ENCODE results near the gene PCTP.
A peak's percentile ranks its signal among the peaks of the same experiment; 100 is the strongest.

The PCTP gene

GRCh38 chr17:55756689-55757088, 5.8 kb downstream of the PCTP start:
- Histone ChIP-seq H3K27ac (ENCODE audit: low read depth, low read length) (no peak overlapping the region), H3K27me3 (ENCODE audit: insufficient read depth, low read length) (no peaks in the 10 kb centered on the region), H3K4me1 (ENCODE audit: control insufficient read depth, insufficient read depth, low read length, unreplicated experiment) (peaks cover 9% of the 10 kb centered on the region), H2AFZ (ENCODE audit: low read length, unreplicated experiment) (no peak overlapping the region), H3K4me3 (ENCODE audit: low read depth, low read length) (no peak overlapping the region), H3K36me3 (ENCODE audit: insufficient read depth, low read length) (peaks cover 12% of the 10 kb centered on the region), H3K79me2 (ENCODE audit: control insufficient read depth, insufficient read depth, low read length, unreplicated experiment) (peaks cover 68% of the 10 kb centered on the region)

- Histone ChIP-seq H2AFZ (ENCODE audit: low read length, unreplicated experiment) (no peak overlapping the region), H3K27me3 (ENCODE audit: insufficient read depth, low read length) (no peaks in the 10 kb centered on the region), H3K27ac (ENCODE audit: low read depth, low read length) (no peak overlapping the region), H3K4me3 (ENCODE audit: low read depth, low read length) (no peak overlapping the region), H3K79me2 (ENCODE audit: control insufficient read depth, insufficient read depth, low read length, unreplicated experiment) (peaks cover 67% of the 10 kb centered on the region), H3K36me3 (ENCODE audit: insufficient read depth, low read length) (peaks cover 12% of the 10 kb centered on the region), H3K4me1 (ENCODE audit: control insufficient read depth, insufficient read depth, low read length, unreplicated experiment) (no peaks in the 10 kb centered on the region)
Measured at GRCh38 chr17:55757659-55758058, 6.8 kb downstream of the PCTP start.

DNA sequence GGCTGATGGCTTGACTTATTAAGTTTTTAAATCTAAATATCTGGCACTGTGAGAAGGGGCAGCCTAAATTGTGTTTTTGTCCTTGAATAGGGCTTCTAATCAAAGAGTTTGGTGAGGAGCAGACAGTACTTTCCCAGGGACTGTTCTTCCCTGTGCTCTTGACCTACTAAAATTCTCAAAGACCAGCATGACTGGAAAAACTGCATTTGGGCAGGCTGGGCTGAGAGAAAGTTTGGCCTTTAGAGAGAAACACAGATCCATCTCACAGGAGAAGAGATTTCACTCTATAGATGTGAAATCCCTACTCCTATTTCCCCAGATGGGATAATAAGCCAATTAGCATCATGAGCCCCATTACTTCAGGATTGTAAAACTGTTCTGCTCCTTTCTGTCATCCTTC, 7.3 kb downstream of the PCTP start:
- H3K27ac ChIP-seq (ENCODE audit: low read depth, low read length), result no peak overlapping the region
- H3K4me1 ChIP-seq (ENCODE audit: control insufficient read depth, insufficient read depth, low read length, unreplicated experiment), result no peaks in the 10 kb centered on the region
- H3K36me3 ChIP-seq (ENCODE audit: insufficient read depth, low read length), result peaks cover 12% of the 10 kb centered on the region
- H2AFZ ChIP-seq (ENCODE audit: low read length, unreplicated experiment), result no peak overlapping the region
- peaks cover 65% of the 10 kb centered on the region for H3K79me2 ChIP-seq (ENCODE audit: control insufficient read depth, insufficient read depth, low read length, unreplicated experiment)
- no peak overlapping the region for H3K4me3 ChIP-seq (ENCODE audit: low read depth, low read length)
- H3K27me3 ChIP-seq (ENCODE audit: insufficient read depth, low read length), result no peaks in the 10 kb centered on the region

DNA sequence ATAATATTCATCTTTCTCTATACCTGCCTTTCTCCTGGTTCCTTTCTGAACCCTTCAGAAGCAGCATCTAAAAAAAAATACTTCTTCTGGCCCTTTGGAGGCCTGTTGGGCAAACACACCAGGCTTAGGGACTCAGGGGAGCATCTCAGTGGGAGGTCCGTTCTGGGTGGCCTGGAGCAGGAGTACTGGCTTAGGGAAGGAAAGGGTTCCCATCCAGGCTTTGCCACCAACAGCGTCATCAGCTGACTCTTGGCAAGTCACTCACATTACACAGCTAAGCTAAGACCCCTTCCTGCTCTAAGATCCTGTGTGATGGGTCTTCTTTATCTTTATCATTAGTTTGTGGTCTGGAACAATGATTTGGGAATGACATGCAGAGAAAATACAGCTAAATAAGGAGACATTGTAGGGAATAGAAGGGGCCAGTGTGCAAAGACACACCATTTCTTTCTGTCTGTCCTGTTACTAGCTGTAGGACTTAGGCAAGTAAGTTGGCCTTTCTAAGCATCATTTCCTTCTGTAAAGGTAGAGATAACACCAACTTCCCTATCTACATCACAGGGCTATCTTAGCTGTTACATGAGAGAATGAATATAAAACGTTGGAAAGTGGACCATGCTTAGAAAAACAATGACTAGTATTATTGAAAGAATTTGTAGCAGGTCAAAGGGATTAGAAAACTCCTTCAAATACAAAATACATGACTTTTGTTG, 9.9 kb downstream of the PCTP start:
- peaks cover 61% of the 10 kb centered on the region for H3K79me2 ChIP-seq (ENCODE audit: control insufficient read depth, insufficient read depth, low read length, unreplicated experiment)

GRCh38 chr17:55762086-55762858, 11.4 kb downstream of the PCTP start:
- Histone ChIP-seq H3K27ac (ENCODE audit: low read depth, low read length) (no peak overlapping the region), H3K79me2 (ENCODE audit: control insufficient read depth, insufficient read depth, low read length, unreplicated experiment) (peaks cover 61% of the 10 kb centered on the region), H2AFZ (ENCODE audit: low read length, unreplicated experiment) (no peak overlapping the region), H3K4me3 (ENCODE audit: low read depth, low read length) (no peak overlapping the region), H3K27me3 (ENCODE audit: insufficient read depth, low read length) (no peaks in the 10 kb centered on the region), H3K4me1 (ENCODE audit: control insufficient read depth, insufficient read depth, low read length, unreplicated experiment) (no peaks in the 10 kb centered on the region), H3K36me3 (ENCODE audit: insufficient read depth, low read length) (no peaks in the 10 kb centered on the region)

More for the DNA sequence above, 9.9 kb downstream of the PCTP start:
- no peak overlapping the region for H3K4me3 ChIP-seq (ENCODE audit: low read depth, low read length)
- no peaks in the 10 kb centered on the region for H3K36me3 ChIP-seq (ENCODE audit: insufficient read depth, low read length)
- no peak overlapping the region for H2AFZ ChIP-seq (ENCODE audit: low read length, unreplicated experiment)
- no peaks in the 10 kb centered on the region for H3K27me3 ChIP-seq (ENCODE audit: insufficient read depth, low read length)
- no peak overlapping the region for H3K27ac ChIP-seq (ENCODE audit: low read depth, low read length)
- H3K4me1 ChIP-seq (ENCODE audit: control insufficient read depth, insufficient read depth, low read length, unreplicated experiment), result no peaks in the 10 kb centered on the region

DNA sequence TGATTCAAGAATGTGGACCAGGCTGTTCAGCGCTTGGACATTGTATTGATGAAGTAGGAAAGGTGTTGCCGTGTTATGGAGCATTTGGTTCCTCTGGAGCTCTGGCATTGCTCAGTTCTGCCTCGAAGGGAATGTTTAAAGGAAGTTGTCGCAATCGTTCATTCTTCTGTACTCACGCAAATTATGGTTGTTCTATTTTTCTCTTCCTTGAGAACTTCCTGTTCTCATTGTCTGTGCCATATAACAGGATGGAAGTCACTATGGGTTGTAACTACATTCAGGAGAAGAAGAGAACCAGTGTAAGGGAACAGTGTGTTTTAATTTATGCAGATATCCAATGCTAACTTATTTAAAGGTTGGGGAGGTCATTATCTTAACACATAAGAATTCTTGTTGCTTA, 13.0 kb downstream of the PCTP start:
- Histone ChIP-seq H3K36me3 (ENCODE audit: insufficient read depth, low read length) (peaks cover 3% of the 10 kb centered on the region; the same call in 1 of the 2 replicates), H2AFZ (ENCODE audit: low read length, unreplicated experiment) (no peak overlapping the region), H3K27me3 (ENCODE audit: insufficient read depth, low read length) (no peaks in the 10 kb centered on the region), H3K27ac (ENCODE audit: low read depth, low read length) (peak overlapping the region; percentile 3; the same call in 1 of the 2 replicates), H3K4me1 (ENCODE audit: control insufficient read depth, insufficient read depth, low read length, unreplicated experiment) (peaks cover 2% of the 10 kb centered on the region), H3K4me3 (ENCODE audit: low read depth, low read length) (no peak overlapping the region), H3K79me2 (ENCODE audit: control insufficient read depth, insufficient read depth, low read length, unreplicated experiment) (peaks cover 46% of the 10 kb centered on the region)

GRCh38 chr17:55764610-55765009, 13.8 kb downstream of the PCTP start:
- H3K4me3 ChIP-seq (ENCODE audit: low read depth, low read length), result no peak overlapping the region
- H3K36me3 ChIP-seq (ENCODE audit: insufficient read depth, low read length), result peaks cover 3% of the 10 kb centered on the region; the same call in 1 of the 2 replicates
- peaks cover 9% of the 10 kb centered on the region for H3K4me1 ChIP-seq (ENCODE audit: control insufficient read depth, insufficient read depth, low read length, unreplicated experiment)
- H3K27me3 ChIP-seq (ENCODE audit: insufficient read depth, low read length), result no peaks in the 10 kb centered on the region
- peaks cover 39% of the 10 kb centered on the region for H3K79me2 ChIP-seq (ENCODE audit: control insufficient read depth, insufficient read depth, low read length, unreplicated experiment)
- H2AFZ ChIP-seq (ENCODE audit: low read length, unreplicated experiment), result no peak overlapping the region
- H3K27ac ChIP-seq (ENCODE audit: low read depth, low read length), result no peak overlapping the region

GRCh38 chr17:55765472-55765871, 14.6 kb downstream of the PCTP start:
- Histone ChIP-seq H3K27ac (ENCODE audit: low read depth, low read length) (no peak overlapping the region), H3K4me3 (ENCODE audit: low read depth, low read length) (no peak overlapping the region), H2AFZ (ENCODE audit: low read length, unreplicated experiment) (no peak overlapping the region), H3K79me2 (ENCODE audit: control insufficient read depth, insufficient read depth, low read length, unreplicated experiment) (peaks cover 37% of the 10 kb centered on the region), H3K36me3 (ENCODE audit: insufficient read depth, low read length) (peaks cover 3% of the 10 kb centered on the region; the same call in 1 of the 2 replicates), H3K4me1 (ENCODE audit: control insufficient read depth, insufficient read depth, low read length, unreplicated experiment) (peaks cover 16% of the 10 kb centered on the region), H3K27me3 (ENCODE audit: insufficient read depth, low read length) (no peaks in the 10 kb centered on the region)

DNA sequence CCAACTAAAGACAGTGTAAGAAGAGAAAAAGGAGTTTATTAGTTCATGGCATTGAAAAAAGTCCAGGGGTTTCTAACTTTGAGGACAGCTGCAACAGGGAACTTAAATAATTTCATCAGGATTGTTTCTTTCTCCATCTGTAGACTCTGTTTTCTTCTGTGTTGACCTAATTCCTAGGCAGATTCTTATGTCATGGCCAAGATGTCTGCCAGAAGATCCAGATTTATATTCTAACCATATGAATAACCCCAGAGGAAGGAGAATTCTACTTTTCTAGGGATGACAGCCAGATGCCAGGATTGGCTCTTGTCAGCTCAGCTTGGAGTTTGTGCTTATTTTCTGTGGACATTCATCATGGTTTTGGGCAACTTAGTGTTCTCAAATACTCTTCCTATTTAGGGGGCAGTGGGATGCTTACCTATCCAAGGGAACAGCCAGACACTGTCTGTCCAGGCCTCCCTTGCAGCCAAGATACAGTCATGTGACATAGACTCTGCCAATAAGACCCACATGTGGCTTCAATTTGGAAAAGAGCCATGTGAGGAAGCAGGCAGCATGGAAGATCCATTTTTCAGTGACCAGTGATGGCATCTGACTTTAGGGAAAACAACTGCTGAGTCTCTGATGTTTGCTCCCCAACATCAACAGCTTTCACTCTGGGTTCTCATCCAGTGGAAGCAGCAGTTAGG, 18.2 kb downstream of the PCTP start:
- H3K36me3 ChIP-seq (ENCODE audit: insufficient read depth, low read length), result peaks cover 14% of the 10 kb centered on the region; the same call in 1 of the 2 replicates
- H3K27ac ChIP-seq (ENCODE audit: low read depth, low read length), result peak overlapping the region; percentile 91
- H3K27me3 ChIP-seq (ENCODE audit: insufficient read depth, low read length), result no peaks in the 10 kb centered on the region
- peaks cover 19% of the 10 kb centered on the region for H3K79me2 ChIP-seq (ENCODE audit: control insufficient read depth, insufficient read depth, low read length, unreplicated experiment)
- peaks cover 16% of the 10 kb centered on the region for H3K4me1 ChIP-seq (ENCODE audit: control insufficient read depth, insufficient read depth, low read length, unreplicated experiment)
- no peak overlapping the region for H2AFZ ChIP-seq (ENCODE audit: low read length, unreplicated experiment)
- peak overlapping the region; percentile 32; the same call in 1 of the 2 replicates for H3K4me3 ChIP-seq (ENCODE audit: low read depth, low read length)

- Histone ChIP-seq H3K36me3 (ENCODE audit: insufficient read depth, low read length) (peaks cover 14% of the 10 kb centered on the region), H2AFZ (ENCODE audit: low read length, unreplicated experiment) (no peak overlapping the region), H3K79me2 (ENCODE audit: control insufficient read depth, insufficient read depth, low read length, unreplicated experiment) (peaks cover 14% of the 10 kb centered on the region), H3K4me1 (ENCODE audit: control insufficient read depth, insufficient read depth, low read length, unreplicated experiment) (peaks cover 16% of the 10 kb centered on the region), H3K27ac (ENCODE audit: low read depth, low read length) (peak overlapping the region; percentile 91), H3K27me3 (ENCODE audit: insufficient read depth, low read length) (no peaks in the 10 kb centered on the region), H3K4me3 (ENCODE audit: low read depth, low read length) (peak overlapping the region; percentile 32; the same call in 1 of the 2 replicates)
Measured at GRCh38 chr17:55769625-55770000, 18.8 kb downstream of the PCTP start.

Measured in ACC112 (cell line).